Bronchial epithelial cell (primary cell): ENCODE measurements around the gene TCF4. TPM values are rescaled to one million over a fixed set of nuclear protein-coding genes. Genes with fewer than 3 reads are reported as not detected.
A peak's percentile ranks its signal among the peaks of the same experiment; 100 is the strongest.

Experiments
- DNase-seq: peaks from one replicate; pipeline ENCODE4 v3.0.0-alpha.2; 2010; ENCODE audit warnings: low read depth
- FAIRE-seq: peaks from 2 replicates; lab custom pipeline; 2011; peaks lifted over from hg19 to GRCh38; lab: Jason Lieb, UNC
- H3K27me3 ChIP-seq: 2 replicates; pipeline ENCODE4 v1.5.1; 2011; ENCODE audit warnings: low read length; ENCODE audit not compliant: control insufficient read depth, insufficient read depth
- H3K36me3 ChIP-seq: 2 replicates; pipeline ENCODE4 v1.5.1; 2011; ENCODE audit warnings: low read length; ENCODE audit not compliant: control insufficient read depth, insufficient read depth
- H3K4me3 ChIP-seq: 2 replicates; pipeline ENCODE4 v1.5.1; 2011; ENCODE audit warnings: mild to moderate bottlenecking, low read depth, low read length, control low read depth
- CTCF ChIP-seq: IDR thresholded peaks from 2 replicates; pipeline ENCODE4 v1.5.1; 2011; ENCODE audit warnings: mild to moderate bottlenecking, moderate library complexity, low read length, control low read depth, inconsistent platforms; ENCODE audit not compliant: insufficient read depth, severe bottlenecking
- total RNA-seq: library from RNA; depleted of rRNA; stranded (reverse); fragments of >200 nt; gene quantifications from 2 replicates; pipeline ENCODE4 v1.2.1, GENCODE V29; 2014

Gene TCF4
- total RNA-seq, 1 donor from 2014 or later, result 10.0 TPM

- Histone ChIP-seq H3K27me3 (no peaks in the 10 kb centered on the region), H3K36me3 (no peaks in the 10 kb centered on the region), H3K4me3 (no peak overlapping the region)
- TF ChIP-seq CTCF, result no peak
- DNase-seq (no peak), FAIRE-seq (no peak)
These were observed 307.5 kb downstream of the TCF4 start for GRCh38 chr18:55280503-55280902.

DNA sequence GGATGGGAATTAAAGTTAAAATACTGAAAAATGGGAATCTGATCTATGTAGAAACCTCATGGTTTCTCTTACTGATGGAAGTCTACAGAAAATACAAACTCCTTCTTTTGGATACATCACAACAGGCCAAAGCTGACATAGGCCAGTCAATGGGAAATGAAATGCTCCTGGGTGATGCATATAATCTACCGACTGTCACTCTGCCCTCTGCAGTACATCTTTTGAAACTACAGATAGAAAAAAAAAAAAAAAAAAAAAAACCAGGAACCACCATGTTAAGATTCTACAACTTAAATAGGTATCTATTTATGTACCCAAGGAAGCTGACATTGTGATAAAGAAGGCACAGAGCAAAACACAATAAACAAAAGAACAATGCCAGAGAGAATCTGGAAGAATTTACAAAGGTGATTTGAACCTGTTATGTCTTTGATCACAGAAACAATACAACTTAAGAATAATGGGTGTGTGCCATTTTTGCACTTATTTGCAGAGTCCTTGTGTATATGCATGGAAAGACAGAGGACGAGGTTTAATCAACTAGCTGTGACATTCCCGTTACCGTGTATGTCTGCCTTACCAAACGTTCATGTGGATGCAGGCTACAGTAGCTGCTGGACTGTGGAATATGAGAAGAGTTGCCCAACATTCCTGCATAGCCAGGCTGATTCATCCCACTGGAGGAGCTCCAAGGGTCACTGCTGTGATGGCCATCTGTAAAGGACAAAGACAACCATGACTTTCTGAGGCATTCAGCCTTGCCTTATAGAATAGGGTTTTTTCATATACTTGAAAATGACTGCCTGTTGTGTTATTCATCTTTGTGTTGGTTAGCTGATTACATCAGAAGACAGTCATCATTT, 312.7 kb downstream of the TCF4 start:
- H3K27me3 ChIP-seq, result no peaks in the 10 kb centered on the region
- no peak for TF ChIP-seq CTCF
- H3K4me3 ChIP-seq, result no peak overlapping the region
- H3K36me3 ChIP-seq, result no peaks in the 10 kb centered on the region
- FAIRE-seq (no peak), DNase-seq (peak; percentile 27)

GRCh38 chr18:55272510-55273243, 315.3 kb downstream of the TCF4 start:
- no peaks in the 10 kb centered on the region for H3K36me3 ChIP-seq
- FAIRE-seq, result no peak

DNA sequence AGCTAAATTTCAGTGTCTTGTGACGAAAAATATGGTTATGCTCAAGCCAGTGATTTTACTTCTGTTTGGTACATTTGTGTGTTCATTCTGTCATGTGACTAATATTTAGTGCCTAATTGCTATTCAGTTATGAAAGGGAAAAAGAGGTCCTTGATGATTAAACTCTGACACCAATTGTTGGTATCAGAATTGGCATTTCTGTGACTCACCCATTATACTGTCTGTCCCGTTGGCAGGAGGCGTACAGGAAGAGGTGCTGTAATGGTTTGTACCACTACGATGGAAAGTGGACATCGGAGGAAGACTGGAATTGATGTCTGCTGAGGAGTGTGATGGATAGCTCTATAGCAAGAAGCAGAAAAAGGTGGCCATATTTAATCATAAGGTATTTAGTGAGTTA, 318.4 kb downstream of the TCF4 start:
- FAIRE-seq (no peak), DNase-seq (peak; percentile 57)
- Histone ChIP-seq H3K27me3 (no peaks in the 10 kb centered on the region), H3K36me3 (no peaks in the 10 kb centered on the region), H3K4me3 (no peak overlapping the region)
- no peak for TF ChIP-seq CTCF

More at GRCh38 chr18:55272510-55273243, 315.3 kb downstream of the TCF4 start:
- Histone ChIP-seq H3K4me3 (no peak overlapping the region), H3K27me3 (no peaks in the 10 kb centered on the region)
- no peak for DNase-seq
- no peak for TF ChIP-seq CTCF

- DNase-seq (no peak), FAIRE-seq (no peak)
- H3K27me3 ChIP-seq, result no peaks in the 10 kb centered on the region
- no peak overlapping the region for H3K4me3 ChIP-seq
- TF ChIP-seq CTCF, result no peak
- H3K36me3 ChIP-seq, result no peaks in the 10 kb centered on the region
These were observed 319.2 kb downstream of the TCF4 start for GRCh38 chr18:55268628-55269275.
